ENCODE results near the gene NUP93. TPM values are rescaled to one million over a fixed set of nuclear protein-coding genes. Genes with fewer than 3 reads are reported as not detected.

Gene NUP93
- total RNA-seq, 1 experiment from 2014 or later = 74.7 TPM

- H3K9me3 ChIP-seq (ENCODE audit: insufficient read depth, low read depth) = no peaks in the 10 kb centered on the region
- H3F3A ChIP-seq (ENCODE audit: insufficient read depth, low read depth) = peaks cover under 1% of the 10 kb centered on the region; the same call in 1 of the 2 replicates
- POLR2A ChIA-PET (ENCODE audit: unreplicated experiment) = no interaction called here
- TF ChIP-seq, protein P1, sequence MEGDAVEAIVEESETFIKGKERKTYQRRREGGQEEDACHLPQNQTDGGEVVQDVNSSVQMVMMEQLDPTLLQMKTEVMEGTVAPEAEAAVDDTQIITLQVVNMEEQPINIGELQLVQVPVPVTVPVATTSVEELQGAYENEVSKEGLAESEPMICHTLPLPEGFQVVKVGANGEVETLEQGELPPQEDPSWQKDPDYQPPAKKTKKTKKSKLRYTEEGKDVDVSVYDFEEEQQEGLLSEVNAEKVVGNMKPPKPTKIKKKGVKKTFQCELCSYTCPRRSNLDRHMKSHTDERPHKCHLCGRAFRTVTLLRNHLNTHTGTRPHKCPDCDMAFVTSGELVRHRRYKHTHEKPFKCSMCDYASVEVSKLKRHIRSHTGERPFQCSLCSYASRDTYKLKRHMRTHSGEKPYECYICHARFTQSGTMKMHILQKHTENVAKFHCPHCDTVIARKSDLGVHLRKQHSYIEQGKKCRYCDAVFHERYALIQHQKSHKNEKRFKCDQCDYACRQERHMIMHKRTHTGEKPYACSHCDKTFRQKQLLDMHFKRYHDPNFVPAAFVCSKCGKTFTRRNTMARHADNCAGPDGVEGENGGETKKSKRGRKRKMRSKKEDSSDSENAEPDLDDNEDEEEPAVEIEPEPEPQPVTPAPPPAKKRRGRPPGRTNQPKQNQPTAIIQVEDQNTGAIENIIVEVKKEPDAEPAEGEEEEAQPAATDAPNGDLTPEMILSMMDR (conservative IDR thresholded peaks at IDR 0.05) = no peak
- TF ChIP-seq EZH2 (IDR thresholded peaks at IDR 0.05; ENCODE audit: low read depth) = no peak
- peaks cover 13% of the 10 kb centered on the region; the same call in 1 of the 2 replicates for H4K20me1 ChIP-seq (ENCODE audit: insufficient read depth)
- no peak overlapping the region for H3K4me3 ChIP-seq
- CTCF ChIA-PET = no interaction called here
- no peak overlapping the region for H3K4me2 ChIP-seq
- no peak overlapping the region for H3K27ac ChIP-seq
- no peaks in the 10 kb centered on the region for H3K27me3 ChIP-seq (ENCODE audit: insufficient read depth, low read depth)
- no peaks in the 10 kb centered on the region for H3K36me3 ChIP-seq (ENCODE audit: low read depth)
- intact Hi-C loops (cut with micrococcal nuclease; ENCODE audit: unreplicated experiment) = no loop called here
- H2AFZ ChIP-seq = no peak overlapping the region
- H3K4me1 ChIP-seq (replicated peaks; ENCODE audit: insufficient read depth) = no peaks in the 10 kb centered on the region
- no TSS peak for BruUV-seq (replicated peaks)
- peaks cover 45% of the 10 kb centered on the region for H3K79me2 ChIP-seq (ENCODE audit: low read depth)
- no peaks in the 10 kb centered on the region for H3K9me2 ChIP-seq (ENCODE audit: insufficient read depth)
- DNase-seq = no peak
Measured at GRCh38 chr16:56747486-56748045, 17.6 kb downstream of the NUP93 start.

DNA sequence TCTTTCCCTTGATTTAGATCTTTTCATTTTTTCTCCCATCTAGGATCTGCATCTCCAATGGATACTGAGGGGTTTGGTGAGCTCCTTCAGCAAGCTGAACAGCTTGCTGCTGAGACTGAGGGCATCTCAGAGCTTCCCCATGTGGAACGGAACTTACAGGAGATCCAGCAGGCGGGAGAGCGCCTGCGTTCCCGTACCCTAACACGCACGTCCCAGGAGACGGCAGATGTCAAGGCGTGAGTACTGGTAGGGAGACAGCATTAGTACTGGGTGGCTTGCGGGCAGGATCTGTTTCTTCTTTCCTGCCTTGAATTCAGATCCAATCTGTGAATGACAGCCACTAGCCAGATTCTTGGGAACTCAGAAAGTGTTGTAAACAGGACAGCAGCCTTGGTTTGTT, 18.3 kb downstream of the NUP93 start:
- H3K4me1 ChIP-seq (replicated peaks; ENCODE audit: insufficient read depth) = no peaks in the 10 kb centered on the region
- DNase-seq = no peak
- H3K9me3 ChIP-seq (ENCODE audit: insufficient read depth, low read depth) = no peaks in the 10 kb centered on the region
- CTCF ChIA-PET = no interaction called here
- H2AFZ ChIP-seq = no peak overlapping the region
- H3K27me3 ChIP-seq (ENCODE audit: insufficient read depth, low read depth) = no peaks in the 10 kb centered on the region
- H3K4me2 ChIP-seq = no peak overlapping the region
- H3F3A ChIP-seq (ENCODE audit: insufficient read depth, low read depth) = no peaks in the 10 kb centered on the region
- TF ChIP-seq, protein P1 (conservative IDR thresholded peaks at IDR 0.05) = no peak
- TF ChIP-seq EZH2 (IDR thresholded peaks at IDR 0.05; ENCODE audit: low read depth) = no peak
- no peak overlapping the region for H3K27ac ChIP-seq
- POLR2A ChIA-PET (ENCODE audit: unreplicated experiment) = interaction anchor here (0.7 kb wide), 1 partner anchor 219 kb away, joined by 8 read pairs; no protein-coding TSS in a partner anchor
- H3K4me3 ChIP-seq = no peak overlapping the region
- peaks cover 13% of the 10 kb centered on the region; the same call in 1 of the 2 replicates for H4K20me1 ChIP-seq (ENCODE audit: insufficient read depth)
- H3K79me2 ChIP-seq (ENCODE audit: low read depth) = peaks cover 44% of the 10 kb centered on the region
- H3K9me2 ChIP-seq (ENCODE audit: insufficient read depth) = no peaks in the 10 kb centered on the region
- H3K36me3 ChIP-seq (ENCODE audit: low read depth) = no peaks in the 10 kb centered on the region
- intact Hi-C loops (cut with micrococcal nuclease; ENCODE audit: unreplicated experiment) = no loop called here
- BruUV-seq (replicated peaks) = no TSS peak

DNA sequence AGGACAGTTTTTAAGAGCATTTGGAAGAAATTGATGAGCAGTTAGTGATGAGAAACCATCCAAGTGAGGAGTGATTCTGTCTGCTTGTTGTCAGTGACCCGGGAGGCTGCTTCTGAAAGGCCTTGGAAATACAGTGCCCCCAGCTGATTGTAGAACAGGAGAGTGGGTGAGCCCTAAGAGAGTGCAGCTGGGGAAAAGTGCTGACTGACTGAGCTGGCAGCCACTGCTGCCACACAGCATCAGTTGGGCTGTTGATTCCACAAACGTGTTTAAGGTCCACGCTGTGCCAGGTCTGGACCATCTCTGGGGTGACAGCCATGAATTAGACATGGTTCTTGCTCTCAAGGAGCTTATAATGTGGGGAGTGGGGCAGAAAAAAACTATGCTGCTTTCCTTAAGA, 18.9 kb downstream of the NUP93 start:
- ChIA-PET CTCF (interaction anchor here (0.5 to 0.6 kb wide), 2 partner anchors 118 to 429 kb away, joined by 3 read pairs; no protein-coding TSS in a partner anchor), POLR2A (ENCODE audit: unreplicated experiment) (interaction anchor here (0.7 kb wide), 1 partner anchor 220 kb away, joined by 8 read pairs; no protein-coding TSS in a partner anchor)
- Histone ChIP-seq H3K27me3 (ENCODE audit: insufficient read depth, low read depth) (no peaks in the 10 kb centered on the region), H3K9me3 (ENCODE audit: insufficient read depth, low read depth) (no peaks in the 10 kb centered on the region), H3K4me2 (no peak overlapping the region), H3K4me1 (replicated peaks; ENCODE audit: insufficient read depth) (no peaks in the 10 kb centered on the region), H3K4me3 (no peak overlapping the region), H3K27ac (no peak overlapping the region), H3K9me2 (ENCODE audit: insufficient read depth) (no peaks in the 10 kb centered on the region; the same call in 1 of the 2 replicates), H4K20me1 (ENCODE audit: insufficient read depth) (peaks cover 16% of the 10 kb centered on the region; the same call in 1 of the 2 replicates), H2AFZ (no peak overlapping the region), H3F3A (ENCODE audit: insufficient read depth, low read depth) (no peaks in the 10 kb centered on the region), H3K36me3 (ENCODE audit: low read depth) (no peaks in the 10 kb centered on the region), H3K79me2 (ENCODE audit: low read depth) (peaks cover 38% of the 10 kb centered on the region)
- intact Hi-C loops (cut with micrococcal nuclease; ENCODE audit: unreplicated experiment) = no loop called here
- BruUV-seq (replicated peaks) = no TSS peak
- DNase-seq = no peak
- TF ChIP-seq, protein P1 (conservative IDR thresholded peaks at IDR 0.05) = no peak
- TF ChIP-seq EZH2 (IDR thresholded peaks at IDR 0.05; ENCODE audit: low read depth) = no peak
